HL-60/S4 treated with retinoic acid at 250 ng/mL for 4 days and 3 days (cell line): ENCODE data around the gene MT2A.

Experiments
- in situ Hi-C: fragments of 300-500 bp; cut with MboI; formaldehyde crosslinking; loops from 2 replicates; pipeline ENCODE4 v1.7.0; 2022; ENCODE audit warnings: low sequenced_read_pairs

MT2A gene

DNA sequence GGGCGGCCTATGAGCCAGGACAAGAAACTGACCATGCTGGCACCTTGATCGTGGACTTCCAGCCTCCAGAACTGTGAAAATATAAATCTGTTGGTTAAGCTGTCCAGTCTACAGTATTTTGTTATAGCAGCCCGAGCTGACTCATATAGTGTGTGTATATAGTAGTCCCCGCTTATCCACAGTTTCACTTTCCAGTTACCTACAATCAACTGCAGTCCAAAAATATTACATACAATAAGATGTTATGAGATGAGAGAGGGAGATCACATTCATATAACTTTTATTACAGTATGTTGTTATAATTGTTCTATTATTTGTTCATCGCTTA lies 14.1 kb upstream of the MT2A start:
- in situ Hi-C loops = no loop called here

- in situ Hi-C loops = no loop called here
Measured at GRCh38 chr16:56600398-56600999, 7.9 kb upstream of the MT2A start.

- in situ Hi-C loops = no loop called here
Measured at GRCh38 chr16:56601325-56601724, 7.1 kb upstream of the MT2A start.

GRCh38 chr16:56603589-56603988 lies 4.8 kb upstream of the MT2A start:
- in situ Hi-C loops = no loop called here

DNA sequence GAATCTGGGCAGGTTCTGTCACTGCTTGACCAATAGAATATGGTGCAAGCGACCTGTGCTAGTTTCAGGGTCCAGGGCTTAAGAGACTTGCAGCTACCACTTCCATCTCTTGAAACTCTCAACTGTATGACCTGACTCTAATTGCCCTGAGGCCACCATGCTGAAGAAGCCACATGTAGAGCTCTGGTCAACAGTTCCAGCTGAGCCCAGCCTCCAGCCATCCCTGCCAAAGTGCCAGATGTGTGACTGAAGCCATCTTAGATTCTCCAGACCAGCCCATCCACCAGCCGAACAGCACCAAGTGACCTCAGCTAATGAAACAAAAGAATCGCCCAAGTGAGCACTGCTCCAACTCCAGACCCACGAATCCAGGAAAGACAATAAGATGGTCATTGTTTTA lies 3.4 kb upstream of the MT2A start:
- in situ Hi-C loops = no loop called here

DNA sequence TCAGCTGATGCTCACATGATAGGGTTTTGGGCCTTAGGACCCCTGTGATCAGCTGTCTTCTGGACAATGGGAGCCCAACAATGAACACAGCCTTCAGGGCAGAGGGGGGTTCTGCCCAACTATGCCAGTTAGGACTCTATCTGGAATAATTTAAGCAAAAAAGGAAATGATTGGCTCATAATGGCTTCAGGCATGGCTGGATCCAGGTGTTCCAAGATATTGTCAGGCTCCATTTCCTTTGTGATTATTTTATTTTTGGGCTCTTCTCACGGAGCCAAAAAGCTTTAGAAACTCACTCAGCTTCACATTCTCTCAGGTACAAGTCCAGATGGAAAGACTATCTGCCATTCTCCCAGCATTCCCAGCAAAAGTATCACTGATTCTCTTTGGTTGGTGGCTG lies 2.9 kb upstream of the MT2A start:
- in situ Hi-C loops = no loop called here

DNA sequence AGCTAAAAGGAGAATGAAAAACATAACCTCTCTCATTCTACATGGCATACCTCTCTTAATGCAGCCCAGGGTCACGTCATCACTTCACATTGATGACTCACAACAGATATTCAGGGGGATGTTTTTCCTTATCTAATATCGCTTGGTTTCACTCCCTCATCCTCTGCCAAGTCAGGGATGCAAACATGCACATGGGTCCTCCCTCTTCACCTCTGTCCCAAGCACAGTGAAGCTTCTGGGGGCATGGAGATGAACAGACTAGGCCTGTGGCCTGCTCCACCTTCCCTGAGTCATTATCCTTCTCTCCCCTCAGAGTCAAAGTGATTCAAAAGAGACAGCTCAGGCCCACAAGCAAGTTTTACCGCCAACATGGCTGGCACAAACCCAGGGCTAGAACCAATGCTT lies 2.3 kb upstream of the MT2A start:
- in situ Hi-C loops = no loop called here

- in situ Hi-C loops = no loop called here
Measured at GRCh38 chr16:56606476-56607108, 1.8 kb upstream of the MT2A start.

- in situ Hi-C loops = no loop called here
Measured at GRCh38 chr16:56607109-56607618, 1.2 kb upstream of the MT2A start.

GRCh38 chr16:56607675-56608042 lies 725 bp upstream of the MT2A start:
- in situ Hi-C loops = no loop called here

GRCh38 chr16:56608876-56609462 lies 585 bp downstream of the MT2A start:
- in situ Hi-C loops = no loop called here

DNA sequence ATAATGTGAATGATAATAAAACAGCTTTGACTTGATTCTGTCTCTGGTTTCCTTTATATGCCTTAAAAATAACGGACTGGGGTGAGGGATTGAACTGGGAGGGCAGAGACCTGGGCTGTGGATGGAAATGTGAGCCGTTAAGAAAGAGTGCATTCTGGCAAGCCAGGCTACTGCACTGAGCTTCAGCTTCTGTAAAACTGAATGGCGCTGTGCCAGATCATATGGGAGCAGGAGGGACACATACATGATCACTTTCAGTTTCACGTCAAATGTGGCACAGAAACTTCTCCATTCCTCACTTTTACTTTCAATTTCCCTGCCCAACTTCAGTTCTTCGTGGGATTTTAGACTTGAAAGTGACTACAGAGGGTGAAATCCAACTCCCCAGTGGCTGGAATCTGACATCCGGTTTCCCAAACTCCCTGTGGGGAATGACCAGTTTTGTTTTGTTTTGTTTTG lies 1.1 kb downstream of the MT2A start:
- in situ Hi-C loops = no loop called here

- in situ Hi-C loops = no loop called here
Measured at GRCh38 chr16:56610017-56610608, 1.7 kb downstream of the MT2A start.

DNA sequence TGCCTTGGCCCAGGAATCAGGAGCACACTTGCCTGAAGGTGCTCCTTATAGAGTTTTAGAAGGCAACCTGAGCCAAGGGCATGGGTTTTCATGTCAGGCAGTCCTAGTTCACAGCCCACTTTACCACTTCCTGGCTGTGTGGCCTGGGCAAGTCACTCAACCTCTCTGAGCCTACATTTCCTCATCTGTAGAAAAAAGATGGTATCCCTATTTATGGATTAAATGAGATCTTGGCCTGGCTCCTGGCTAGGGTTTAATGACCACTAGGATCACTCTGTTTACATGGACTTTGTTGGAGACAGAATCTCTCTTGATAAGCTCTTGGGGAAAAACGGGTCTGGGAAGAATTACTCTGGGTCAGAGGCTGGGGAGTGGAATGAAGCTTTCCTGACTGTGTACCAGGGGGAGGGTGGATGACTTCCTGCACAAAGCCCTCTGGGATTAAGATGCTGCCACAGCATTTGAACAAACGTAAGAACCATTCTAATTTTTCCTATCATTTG lies 2.3 kb downstream of the MT2A start:
- in situ Hi-C loops = no loop called here

DNA sequence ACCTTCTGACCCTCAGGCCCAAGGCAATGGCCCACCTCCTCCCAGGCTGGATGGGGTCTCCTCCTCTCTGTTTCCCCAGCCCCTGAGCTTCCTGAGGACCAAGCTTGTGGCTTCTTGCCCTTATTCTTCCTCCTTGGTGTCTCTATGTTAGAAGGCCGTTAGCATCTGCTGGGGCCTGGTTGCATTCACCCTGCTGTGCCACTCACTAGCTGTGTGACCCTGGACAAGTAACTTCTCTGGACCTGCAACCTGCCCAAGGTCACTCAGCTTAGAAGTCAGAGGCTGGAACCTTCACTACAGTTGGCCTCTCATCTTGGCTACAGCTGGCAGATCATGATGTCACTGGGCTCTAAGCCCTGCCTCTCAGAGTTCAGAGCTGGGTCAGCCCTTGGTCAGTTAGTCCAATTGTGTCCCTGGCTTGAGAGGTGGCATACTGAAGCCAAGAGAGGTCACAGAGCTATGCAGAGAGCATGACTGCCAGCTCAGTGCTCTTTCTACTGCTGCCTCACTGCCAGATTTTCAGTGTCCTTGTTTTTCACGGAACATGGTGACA lies 3.0 kb downstream of the MT2A start:
- in situ Hi-C loops = no loop called here

DNA sequence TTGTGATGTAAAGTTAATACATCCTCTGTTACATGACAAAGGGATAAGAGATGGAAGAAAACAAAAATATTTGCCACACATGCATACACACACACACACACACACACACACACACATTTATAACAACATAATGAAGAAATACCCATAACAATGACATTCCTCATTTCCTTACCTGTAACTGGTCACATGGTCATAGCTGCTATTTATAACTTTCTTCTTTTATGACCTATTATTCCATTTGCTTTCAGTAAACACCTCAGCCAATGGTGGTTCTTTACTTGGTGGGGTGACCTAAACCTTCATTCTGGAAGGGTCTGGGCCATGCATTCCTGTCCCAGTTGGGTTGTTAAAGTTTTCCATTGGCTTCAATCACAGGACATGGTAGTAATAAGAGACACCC lies 5.3 kb downstream of the MT2A start:
- in situ Hi-C loops = no loop called here

DNA sequence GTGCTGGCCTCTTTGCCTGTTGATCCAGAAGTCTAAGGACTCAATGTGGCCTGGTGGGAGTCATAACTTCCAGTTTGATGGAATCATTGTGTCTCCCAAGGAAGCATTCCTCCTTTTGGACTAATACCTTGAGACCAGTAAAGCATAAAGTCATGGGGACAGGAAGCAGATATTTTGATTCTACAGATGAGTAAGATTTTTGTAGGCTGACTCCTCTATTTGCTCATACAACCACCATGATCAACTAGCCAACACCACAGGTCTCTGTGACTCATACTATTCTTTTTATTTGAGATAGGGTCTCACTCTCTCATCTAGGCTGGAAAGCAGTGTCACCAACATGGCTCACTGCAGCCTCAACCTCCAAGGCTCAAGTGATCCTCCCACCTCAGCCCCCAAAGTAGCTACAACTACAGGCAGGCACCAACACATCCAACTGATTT lies 6.2 kb downstream of the MT2A start:
- in situ Hi-C loops = no loop called here

DNA sequence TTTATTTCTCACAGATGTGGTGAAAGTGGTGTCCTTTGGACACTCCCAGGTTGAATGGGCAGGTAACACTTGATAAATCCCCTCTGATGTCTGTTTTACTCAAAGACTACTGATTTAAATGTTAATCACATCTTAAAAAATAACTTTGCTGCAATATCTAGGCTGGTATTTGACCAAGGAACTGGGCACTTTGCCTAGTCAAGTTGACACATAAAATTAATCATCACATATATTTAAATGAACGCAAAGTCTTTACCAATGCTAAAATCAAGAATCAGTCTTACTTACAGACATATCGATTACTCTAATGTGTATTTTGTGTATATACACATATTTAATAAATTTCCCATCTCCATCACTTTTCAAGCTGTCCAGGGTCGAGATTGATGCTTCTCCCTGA lies 7.0 kb downstream of the MT2A start:
- in situ Hi-C loops = no loop called here

DNA sequence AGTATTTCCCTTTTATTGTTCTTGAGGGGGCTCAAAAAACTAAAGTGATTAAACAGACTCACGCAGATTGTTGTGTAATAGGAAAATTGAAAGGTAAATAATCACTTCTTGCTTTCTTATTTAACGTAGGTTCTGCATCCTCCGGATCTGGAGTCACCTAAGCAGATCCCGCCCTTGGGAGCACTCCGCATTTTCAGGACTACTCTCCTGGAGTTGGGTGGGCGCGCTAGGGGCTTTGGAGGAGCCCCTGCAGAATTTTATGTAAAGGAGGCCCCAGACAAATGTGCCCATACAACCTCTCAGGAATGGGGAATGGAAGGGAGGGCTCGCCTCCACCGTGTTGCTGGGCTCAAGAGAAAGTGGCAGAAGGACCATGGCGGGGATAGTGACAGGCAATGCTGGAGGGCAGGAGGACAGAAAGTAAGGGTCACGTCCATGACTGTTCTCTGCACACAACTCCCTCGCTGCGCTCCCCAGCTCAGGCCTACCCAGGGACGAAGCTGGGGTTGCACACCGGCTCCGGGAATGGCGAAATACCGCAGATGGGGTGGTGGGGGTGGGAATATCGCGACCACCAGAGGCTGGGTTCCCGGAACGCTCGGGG lies 8.3 kb downstream of the MT2A start:
- in situ Hi-C loops = no loop called here

GRCh38 chr16:56617212-56618085 lies 9.1 kb downstream of the MT2A start:
- in situ Hi-C loops = no loop called here
